ENCODE data around the gene MPV17L2. TPM values are rescaled to one million over a fixed set of nuclear protein-coding genes. Genes with fewer than 3 reads are reported as not detected.

The MPV17L2 gene
- total and polyA plus RNA-seq, 4 donors, result 3.6 to 28.0 (median 14.1) TPM

DNA sequence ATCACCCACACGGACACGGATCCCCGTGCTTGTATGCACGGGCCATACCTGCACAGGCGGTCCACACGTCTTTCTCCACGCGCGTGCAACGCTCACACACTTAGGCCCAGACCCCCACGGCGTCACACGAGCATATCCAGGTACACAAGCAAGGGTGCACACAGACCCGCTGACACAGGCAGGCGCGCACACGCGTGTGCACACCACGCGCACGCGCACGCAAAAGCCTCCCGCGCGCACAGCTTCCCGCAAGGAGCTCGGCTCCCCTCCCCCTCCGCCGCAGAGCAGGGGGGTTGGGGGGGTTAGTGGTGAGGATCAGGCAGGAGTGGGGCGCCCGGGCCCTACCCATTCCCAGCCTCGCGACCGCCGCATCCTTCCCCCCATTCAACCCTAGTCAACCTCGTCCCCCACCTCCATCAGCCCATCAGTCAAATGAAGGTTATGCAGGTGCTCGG is 10.4 kb downstream of the MPV17L2 start:
- TF ChIP-seq, protein P1, sequence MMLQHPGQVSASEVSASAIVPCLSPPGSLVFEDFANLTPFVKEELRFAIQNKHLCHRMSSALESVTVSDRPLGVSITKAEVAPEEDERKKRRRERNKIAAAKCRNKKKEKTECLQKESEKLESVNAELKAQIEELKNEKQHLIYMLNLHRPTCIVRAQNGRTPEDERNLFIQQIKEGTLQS (IDR thresholded peaks at IDR 0.05), result no peak
- TF ChIP-seq NR2F2 (IDR thresholded peaks at IDR 0.05) (no peak), TAF1 (conservative IDR thresholded peaks at IDR 0.05) (no peak), HNF4A (conservative IDR thresholded peaks at IDR 0.05) (no peak), GABPA (IDR thresholded peaks at IDR 0.05 in 1 of 2, conservative IDR thresholded peaks at IDR 0.05 in 1 of 2) (no peak), FOXA2 (IDR thresholded peaks at IDR 0.05) (no peak), EGR1 (IDR thresholded peaks at IDR 0.05; ENCODE audit: low read depth in 2 of 2) (no peak), FOXA1 (IDR thresholded peaks at IDR 0.05) (no peak), YY1 (IDR thresholded peaks at IDR 0.05) (no peak), RXRA (IDR thresholded peaks at IDR 0.05) (no peak), RAD21 (IDR thresholded peaks at IDR 0.05) (no peak), JUND (IDR thresholded peaks at IDR 0.05) (no peak), HNF4G (IDR thresholded peaks at IDR 0.05) (no peak)
- TF ChIP-seq, protein P2, sequence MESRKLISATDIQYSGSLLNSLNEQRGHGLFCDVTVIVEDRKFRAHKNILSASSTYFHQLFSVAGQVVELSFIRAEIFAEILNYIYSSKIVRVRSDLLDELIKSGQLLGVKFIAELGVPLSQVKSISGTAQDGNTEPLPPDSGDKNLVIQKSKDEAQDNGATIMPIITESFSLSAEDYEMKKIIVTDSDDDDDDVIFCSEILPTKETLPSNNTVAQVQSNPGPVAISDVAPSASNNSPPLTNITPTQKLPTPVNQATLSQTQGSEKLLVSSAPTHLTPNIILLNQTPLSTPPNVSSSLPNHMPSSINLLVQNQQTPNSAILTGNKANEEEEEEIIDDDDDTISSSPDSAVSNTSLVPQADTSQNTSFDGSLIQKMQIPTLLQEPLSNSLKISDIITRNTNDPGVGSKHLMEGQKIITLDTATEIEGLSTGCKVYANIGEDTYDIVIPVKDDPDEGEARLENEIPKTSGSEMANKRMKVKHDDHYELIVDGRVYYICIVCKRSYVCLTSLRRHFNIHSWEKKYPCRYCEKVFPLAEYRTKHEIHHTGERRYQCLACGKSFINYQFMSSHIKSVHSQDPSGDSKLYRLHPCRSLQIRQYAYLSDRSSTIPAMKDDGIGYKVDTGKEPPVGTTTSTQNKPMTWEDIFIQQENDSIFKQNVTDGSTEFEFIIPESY (IDR thresholded peaks at IDR 0.05), result no peak
- TF ChIP-seq, protein P3, sequence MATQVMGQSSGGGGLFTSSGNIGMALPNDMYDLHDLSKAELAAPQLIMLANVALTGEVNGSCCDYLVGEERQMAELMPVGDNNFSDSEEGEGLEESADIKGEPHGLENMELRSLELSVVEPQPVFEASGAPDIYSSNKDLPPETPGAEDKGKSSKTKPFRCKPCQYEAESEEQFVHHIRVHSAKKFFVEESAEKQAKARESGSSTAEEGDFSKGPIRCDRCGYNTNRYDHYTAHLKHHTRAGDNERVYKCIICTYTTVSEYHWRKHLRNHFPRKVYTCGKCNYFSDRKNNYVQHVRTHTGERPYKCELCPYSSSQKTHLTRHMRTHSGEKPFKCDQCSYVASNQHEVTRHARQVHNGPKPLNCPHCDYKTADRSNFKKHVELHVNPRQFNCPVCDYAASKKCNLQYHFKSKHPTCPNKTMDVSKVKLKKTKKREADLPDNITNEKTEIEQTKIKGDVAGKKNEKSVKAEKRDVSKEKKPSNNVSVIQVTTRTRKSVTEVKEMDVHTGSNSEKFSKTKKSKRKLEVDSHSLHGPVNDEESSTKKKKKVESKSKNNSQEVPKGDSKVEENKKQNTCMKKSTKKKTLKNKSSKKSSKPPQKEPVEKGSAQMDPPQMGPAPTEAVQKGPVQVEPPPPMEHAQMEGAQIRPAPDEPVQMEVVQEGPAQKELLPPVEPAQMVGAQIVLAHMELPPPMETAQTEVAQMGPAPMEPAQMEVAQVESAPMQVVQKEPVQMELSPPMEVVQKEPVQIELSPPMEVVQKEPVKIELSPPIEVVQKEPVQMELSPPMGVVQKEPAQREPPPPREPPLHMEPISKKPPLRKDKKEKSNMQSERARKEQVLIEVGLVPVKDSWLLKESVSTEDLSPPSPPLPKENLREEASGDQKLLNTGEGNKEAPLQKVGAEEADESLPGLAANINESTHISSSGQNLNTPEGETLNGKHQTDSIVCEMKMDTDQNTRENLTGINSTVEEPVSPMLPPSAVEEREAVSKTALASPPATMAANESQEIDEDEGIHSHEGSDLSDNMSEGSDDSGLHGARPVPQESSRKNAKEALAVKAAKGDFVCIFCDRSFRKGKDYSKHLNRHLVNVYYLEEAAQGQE (IDR thresholded peaks at IDR 0.05), result no peak
- TF ChIP-seq, protein P4, sequence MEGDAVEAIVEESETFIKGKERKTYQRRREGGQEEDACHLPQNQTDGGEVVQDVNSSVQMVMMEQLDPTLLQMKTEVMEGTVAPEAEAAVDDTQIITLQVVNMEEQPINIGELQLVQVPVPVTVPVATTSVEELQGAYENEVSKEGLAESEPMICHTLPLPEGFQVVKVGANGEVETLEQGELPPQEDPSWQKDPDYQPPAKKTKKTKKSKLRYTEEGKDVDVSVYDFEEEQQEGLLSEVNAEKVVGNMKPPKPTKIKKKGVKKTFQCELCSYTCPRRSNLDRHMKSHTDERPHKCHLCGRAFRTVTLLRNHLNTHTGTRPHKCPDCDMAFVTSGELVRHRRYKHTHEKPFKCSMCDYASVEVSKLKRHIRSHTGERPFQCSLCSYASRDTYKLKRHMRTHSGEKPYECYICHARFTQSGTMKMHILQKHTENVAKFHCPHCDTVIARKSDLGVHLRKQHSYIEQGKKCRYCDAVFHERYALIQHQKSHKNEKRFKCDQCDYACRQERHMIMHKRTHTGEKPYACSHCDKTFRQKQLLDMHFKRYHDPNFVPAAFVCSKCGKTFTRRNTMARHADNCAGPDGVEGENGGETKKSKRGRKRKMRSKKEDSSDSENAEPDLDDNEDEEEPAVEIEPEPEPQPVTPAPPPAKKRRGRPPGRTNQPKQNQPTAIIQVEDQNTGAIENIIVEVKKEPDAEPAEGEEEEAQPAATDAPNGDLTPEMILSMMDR (IDR thresholded peaks at IDR 0.05; ENCODE audit: low read depth, low read length, missing input control), result no peak
- TF ChIP-seq, protein P5, sequence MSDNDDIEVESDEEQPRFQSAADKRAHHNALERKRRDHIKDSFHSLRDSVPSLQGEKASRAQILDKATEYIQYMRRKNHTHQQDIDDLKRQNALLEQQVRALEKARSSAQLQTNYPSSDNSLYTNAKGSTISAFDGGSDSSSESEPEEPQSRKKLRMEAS (IDR thresholded peaks at IDR 0.05), result no peak
- no peak for DNase-seq (ENCODE audit: low spot score)
- no peaks in the 10 kb centered on the region for H3K27me3 ChIP-seq (ENCODE audit: control insufficient read depth in 4 of 4, insufficient read depth in 4 of 4, low read length in 3 of 4)
- H3K27ac ChIP-seq (ENCODE audit: low read depth in 1 of 2, low read length in 2 of 2), result peak overlapping the region in 1 of 2 donors; percentile 28
- H3K4me1 ChIP-seq (ENCODE audit: control insufficient read depth in 4 of 4, insufficient read depth in 4 of 4, low read length in 3 of 4), result peaks cover 7 to 20% (median 13%) of the 10 kb centered on the region in 4 donors
- H3K9ac ChIP-seq (ENCODE audit: low read depth in 1 of 2, low read length in 2 of 2), result no peak overlapping the region
- H3K36me3 ChIP-seq (ENCODE audit: control insufficient read depth in 4 of 4, insufficient read depth in 3 of 4, low read depth in 1 of 4, low read length in 3 of 4), result peaks cover 0 to 5% (median 1%) of the 10 kb centered on the region in 4 donors
- peak overlapping the region; percentile 62 to 85 (median 71) for H3K4me3 ChIP-seq (ENCODE audit: low read depth in 1 of 3, low read length in 3 of 3)
- no peaks in the 10 kb centered on the region for H3K9me3 ChIP-seq (ENCODE audit: control insufficient read depth in 4 of 4, low read length in 3 of 4)
- WGBS, result 2% methylated on average over 38 of the region's 38 CpGs
